Right renal cortex interstitium (tissue), 3 donors: ENCODE results near the gene LZTS2. TPM values are rescaled to one million over a fixed set of nuclear protein-coding genes. Genes with fewer than 3 reads are reported as not detected.

Experiments used
- DNase-seq, 3 donors: peaks; one replicate each; pipeline ENCODE4 v3.0.0-alpha.2; 2013; ENCODE audit warnings: low read depth in 3 of 3, low spot score in 2 of 3
- polyA plus RNA-seq, 3 donors: library from polyadenylated mRNA; unstranded; fragments of 120-200 nt; gene quantifications; one replicate each; pipeline ENCODE4 v1.2.1, GENCODE V29; 2013; ENCODE audit not compliant: insufficient read length in 3 of 3

LZTS2 gene
- polyA plus RNA-seq, 3 donors = 42.3 to 49.9 (median 47.3) TPM

- DNase-seq = peak in 1 of 3 donors; percentile 79
Measured at GRCh38 chr10:101012525-101013364, 13.1 kb downstream of the LZTS2 start.

- no peak for DNase-seq
Measured at GRCh38 chr10:101013365-101013825, 13.8 kb downstream of the LZTS2 start.

GRCh38 chr10:101014230-101014884, 14.7 kb downstream of the LZTS2 start:
- no peak for DNase-seq

- no peak for DNase-seq
Measured at GRCh38 chr10:101014966-101015581, 15.5 kb downstream of the LZTS2 start.

- DNase-seq = no peak
Measured at GRCh38 chr10:101015582-101015973, 16.0 kb downstream of the LZTS2 start.

- DNase-seq = no peak
Measured at GRCh38 chr10:101016814-101017213, 17.2 kb downstream of the LZTS2 start.

GRCh38 chr10:101018118-101018599, 18.6 kb downstream of the LZTS2 start:
- no peak for DNase-seq

GRCh38 chr10:101018600-101019439, 19.2 kb downstream of the LZTS2 start:
- DNase-seq = no peak

- DNase-seq = no peak
Measured at GRCh38 chr10:101019440-101019703, 19.8 kb downstream of the LZTS2 start.

- DNase-seq = no peak
Measured at GRCh38 chr10:101020427-101021075, 20.9 kb downstream of the LZTS2 start.

GRCh38 chr10:101021239-101021638, 21.6 kb downstream of the LZTS2 start:
- no peak for DNase-seq

- no peak for DNase-seq
Measured at GRCh38 chr10:101021692-101022251, 22.2 kb downstream of the LZTS2 start.

- no peak for DNase-seq
Measured at GRCh38 chr10:101022967-101023705, 23.5 kb downstream of the LZTS2 start.

- DNase-seq = no peak
Measured at GRCh38 chr10:101027106-101027720, 27.6 kb downstream of the LZTS2 start.

GRCh38 chr10:101028446-101029337, 29.1 kb downstream of the LZTS2 start:
- DNase-seq = no peak

GRCh38 chr10:101029520-101030295, 30.1 kb downstream of the LZTS2 start:
- DNase-seq = no peak
